ENCODE data around the gene MEIS3. TPM values are rescaled to one million over a fixed set of nuclear protein-coding genes. Genes with fewer than 3 reads are reported as not detected.

The MEIS3 gene
- total RNA-seq, 1 donor from 2014 or later, result 9.4 TPM

GRCh38 chr19:47436712-47437401 lies 17.5 kb upstream of the MEIS3 start:
- H3K27me3 ChIP-seq (ENCODE audit: control insufficient read depth in 3 of 3, insufficient read depth in 3 of 3, low read length in 3 of 3), result peaks cover 26 to 68% (median 36%) of the 10 kb centered on the region in 3 donors
- no peak overlapping the region for H3K4me3 ChIP-seq (ENCODE audit: low read length in 3 of 3)
- peaks cover 0 to 2% (median 0%) of the 10 kb centered on the region in 3 donors for H3K4me1 ChIP-seq (ENCODE audit: control insufficient read depth in 3 of 3, insufficient read depth in 3 of 3, low read length in 3 of 3)
- no peak overlapping the region for H3K9ac ChIP-seq (ENCODE audit: low read depth in 1 of 3, low read length in 3 of 3)
- no peaks in the 10 kb centered on the region for H3K36me3 ChIP-seq (ENCODE audit: control insufficient read depth in 3 of 3, insufficient read depth in 3 of 3, low read length in 3 of 3)
- H3K27ac ChIP-seq (ENCODE audit: low read depth, low read length), result no peak overlapping the region
- no peaks in the 10 kb centered on the region for H3K9me3 ChIP-seq (ENCODE audit: control insufficient read depth in 3 of 3, low read length in 3 of 3)

- Histone ChIP-seq H3K27me3 (ENCODE audit: control insufficient read depth in 3 of 3, insufficient read depth in 3 of 3, low read length in 3 of 3) (peaks cover 35 to 71% (median 42%) of the 10 kb centered on the region in 3 donors), H3K9me3 (ENCODE audit: control insufficient read depth in 3 of 3, low read length in 3 of 3) (no peaks in the 10 kb centered on the region), H3K9ac (ENCODE audit: low read depth in 1 of 3, low read length in 3 of 3) (no peak overlapping the region), H3K36me3 (ENCODE audit: control insufficient read depth in 3 of 3, insufficient read depth in 3 of 3, low read length in 3 of 3) (no peaks in the 10 kb centered on the region), H3K4me3 (ENCODE audit: low read length in 3 of 3) (no peak overlapping the region), H3K4me1 (ENCODE audit: control insufficient read depth in 3 of 3, insufficient read depth in 3 of 3, low read length in 3 of 3) (peaks cover 0 to 2% (median 0%) of the 10 kb centered on the region in 3 donors), H3K27ac (ENCODE audit: low read depth, low read length) (no peak overlapping the region)
Measured at GRCh38 chr19:47435883-47436417, 16.6 kb upstream of the MEIS3 start.

DNA sequence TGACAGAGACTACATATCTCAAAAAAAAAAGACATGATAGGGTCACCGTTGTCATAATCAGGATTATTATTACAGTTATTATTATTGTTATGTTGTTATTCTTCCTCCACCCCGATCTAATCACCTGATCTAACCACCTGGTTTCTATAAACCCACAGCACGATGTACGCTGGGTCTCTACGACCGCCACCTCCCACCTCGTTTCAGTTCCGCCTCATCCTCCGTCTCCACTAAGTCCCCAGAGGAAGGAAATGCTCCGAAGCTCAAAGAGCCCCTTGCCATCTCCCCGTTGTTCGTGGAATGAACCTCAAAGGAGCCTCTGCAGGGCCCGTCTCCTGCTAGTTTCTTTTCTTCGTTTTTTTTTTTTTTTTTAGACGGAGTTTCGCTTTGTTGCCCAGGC lies 15.9 kb upstream of the MEIS3 start:
- Histone ChIP-seq H3K9me3 (ENCODE audit: control insufficient read depth in 3 of 3, low read length in 3 of 3) (no peaks in the 10 kb centered on the region), H3K9ac (ENCODE audit: low read depth in 1 of 3, low read length in 3 of 3) (no peak overlapping the region), H3K4me3 (ENCODE audit: low read length in 3 of 3) (no peak overlapping the region), H3K4me1 (ENCODE audit: control insufficient read depth in 3 of 3, insufficient read depth in 3 of 3, low read length in 3 of 3) (peaks cover 3 to 4% (median 4%) of the 10 kb centered on the region in 3 donors), H3K27ac (ENCODE audit: low read depth, low read length) (no peak overlapping the region), H3K27me3 (ENCODE audit: control insufficient read depth in 3 of 3, insufficient read depth in 3 of 3, low read length in 3 of 3) (peaks cover 43 to 77% (median 46%) of the 10 kb centered on the region in 3 donors), H3K36me3 (ENCODE audit: control insufficient read depth in 3 of 3, insufficient read depth in 3 of 3, low read length in 3 of 3) (no peaks in the 10 kb centered on the region)

GRCh38 chr19:47434088-47434487 lies 14.8 kb upstream of the MEIS3 start:
- Histone ChIP-seq H3K4me3 (ENCODE audit: low read length in 3 of 3) (no peak overlapping the region), H3K27ac (ENCODE audit: low read depth, low read length) (no peak overlapping the region), H3K4me1 (ENCODE audit: control insufficient read depth in 3 of 3, insufficient read depth in 3 of 3, low read length in 3 of 3) (peaks cover 6 to 10% (median 10%) of the 10 kb centered on the region in 3 donors), H3K27me3 (ENCODE audit: control insufficient read depth in 3 of 3, insufficient read depth in 3 of 3, low read length in 3 of 3) (peaks cover 50 to 87% (median 56%) of the 10 kb centered on the region in 3 donors), H3K36me3 (ENCODE audit: control insufficient read depth in 3 of 3, insufficient read depth in 3 of 3, low read length in 3 of 3) (no peaks in the 10 kb centered on the region), H3K9ac (ENCODE audit: low read depth in 1 of 3, low read length in 3 of 3) (no peak overlapping the region), H3K9me3 (ENCODE audit: control insufficient read depth in 3 of 3, low read length in 3 of 3) (no peaks in the 10 kb centered on the region)

- Histone ChIP-seq H3K27me3 (ENCODE audit: control insufficient read depth in 3 of 3, insufficient read depth in 3 of 3, low read length in 3 of 3) (peaks cover 46 to 88% (median 58%) of the 10 kb centered on the region in 3 donors), H3K4me3 (ENCODE audit: low read length in 3 of 3) (no peak overlapping the region), H3K4me1 (ENCODE audit: control insufficient read depth in 3 of 3, insufficient read depth in 3 of 3, low read length in 3 of 3) (peaks cover 12 to 15% (median 13%) of the 10 kb centered on the region in 3 donors), H3K9ac (ENCODE audit: low read depth in 1 of 3, low read length in 3 of 3) (no peak overlapping the region), H3K9me3 (ENCODE audit: control insufficient read depth in 3 of 3, low read length in 3 of 3) (no peaks in the 10 kb centered on the region), H3K27ac (ENCODE audit: low read depth, low read length) (no peak overlapping the region), H3K36me3 (ENCODE audit: control insufficient read depth in 3 of 3, insufficient read depth in 3 of 3, low read length in 3 of 3) (no peaks in the 10 kb centered on the region)
Measured at GRCh38 chr19:47433121-47433520, 13.8 kb upstream of the MEIS3 start.

- Histone ChIP-seq H3K36me3 (ENCODE audit: control insufficient read depth in 3 of 3, insufficient read depth in 3 of 3, low read length in 3 of 3) (no peaks in the 10 kb centered on the region), H3K27me3 (ENCODE audit: control insufficient read depth in 3 of 3, insufficient read depth in 3 of 3, low read length in 3 of 3) (peaks cover 42 to 88% (median 61%) of the 10 kb centered on the region in 3 donors), H3K4me3 (ENCODE audit: low read length in 3 of 3) (no peak overlapping the region), H3K9ac (ENCODE audit: low read depth in 1 of 3, low read length in 3 of 3) (no peak overlapping the region), H3K27ac (ENCODE audit: low read depth, low read length) (no peak overlapping the region), H3K9me3 (ENCODE audit: control insufficient read depth in 3 of 3, low read length in 3 of 3) (no peaks in the 10 kb centered on the region), H3K4me1 (ENCODE audit: control insufficient read depth in 3 of 3, insufficient read depth in 3 of 3, low read length in 3 of 3) (peaks cover 16 to 18% (median 18%) of the 10 kb centered on the region in 3 donors)
Measured at GRCh38 chr19:47432499-47432898, 13.2 kb upstream of the MEIS3 start.

DNA sequence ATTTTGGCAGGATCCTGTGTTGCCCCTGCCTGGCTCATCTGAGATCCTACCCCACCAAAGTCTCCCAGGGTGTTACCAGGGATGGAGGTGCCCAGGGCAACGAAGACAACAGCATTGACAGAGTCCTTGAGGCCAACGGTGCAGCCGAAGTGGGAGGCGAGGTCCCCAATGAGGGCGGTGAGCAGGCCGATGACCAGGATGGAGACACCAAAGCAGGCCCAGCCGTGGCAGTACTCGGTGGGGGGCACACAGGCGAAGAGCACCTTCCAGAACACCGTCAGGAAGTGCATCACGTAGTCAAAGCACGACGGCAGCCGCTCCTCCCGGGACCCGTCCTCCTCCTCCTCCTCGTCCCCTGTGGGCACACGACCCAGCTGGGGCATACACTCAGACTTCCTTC lies 12.8 kb upstream of the MEIS3 start:
- Histone ChIP-seq H3K4me3 (ENCODE audit: low read length in 3 of 3) (no peak overlapping the region), H3K9me3 (ENCODE audit: control insufficient read depth in 3 of 3, low read length in 3 of 3) (no peaks in the 10 kb centered on the region), H3K9ac (ENCODE audit: low read depth in 1 of 3, low read length in 3 of 3) (no peak overlapping the region), H3K4me1 (ENCODE audit: control insufficient read depth in 3 of 3, insufficient read depth in 3 of 3, low read length in 3 of 3) (peaks cover 16 to 20% (median 18%) of the 10 kb centered on the region in 3 donors), H3K36me3 (ENCODE audit: control insufficient read depth in 3 of 3, insufficient read depth in 3 of 3, low read length in 3 of 3) (no peaks in the 10 kb centered on the region), H3K27ac (ENCODE audit: low read depth, low read length) (no peak overlapping the region), H3K27me3 (ENCODE audit: control insufficient read depth in 3 of 3, insufficient read depth in 3 of 3, low read length in 3 of 3) (peaks cover 38 to 89% (median 63%) of the 10 kb centered on the region in 3 donors)

- Histone ChIP-seq H3K27me3 (ENCODE audit: control insufficient read depth in 3 of 3, insufficient read depth in 3 of 3, low read length in 3 of 3) (peaks cover 45 to 95% (median 67%) of the 10 kb centered on the region in 3 donors), H3K27ac (ENCODE audit: low read depth, low read length) (no peak overlapping the region), H3K36me3 (ENCODE audit: control insufficient read depth in 3 of 3, insufficient read depth in 3 of 3, low read length in 3 of 3) (no peaks in the 10 kb centered on the region), H3K9ac (ENCODE audit: low read depth in 1 of 3, low read length in 3 of 3) (peak overlapping the region in 2 of 3 donors; percentile 16 to 23), H3K4me3 (ENCODE audit: low read length in 3 of 3) (peak overlapping the region in 2 of 3 donors; percentile 41 to 49), H3K9me3 (ENCODE audit: control insufficient read depth in 3 of 3, low read length in 3 of 3) (no peaks in the 10 kb centered on the region), H3K4me1 (ENCODE audit: control insufficient read depth in 3 of 3, insufficient read depth in 3 of 3, low read length in 3 of 3) (peaks cover 15 to 20% (median 18%) of the 10 kb centered on the region in 3 donors)
Measured at GRCh38 chr19:47430041-47430802, 10.9 kb upstream of the MEIS3 start.

- peaks cover 49 to 91% (median 73%) of the 10 kb centered on the region in 3 donors for H3K27me3 ChIP-seq (ENCODE audit: control insufficient read depth in 3 of 3, insufficient read depth in 3 of 3, low read length in 3 of 3)
- no peaks in the 10 kb centered on the region for H3K36me3 ChIP-seq (ENCODE audit: control insufficient read depth in 3 of 3, insufficient read depth in 3 of 3, low read length in 3 of 3)
- H3K4me1 ChIP-seq (ENCODE audit: control insufficient read depth in 3 of 3, insufficient read depth in 3 of 3, low read length in 3 of 3), result peaks cover 15 to 20% (median 18%) of the 10 kb centered on the region in 3 donors
- H3K27ac ChIP-seq (ENCODE audit: low read depth, low read length), result no peak overlapping the region
- H3K4me3 ChIP-seq (ENCODE audit: low read length in 3 of 3), result no peak overlapping the region
- H3K9ac ChIP-seq (ENCODE audit: low read depth in 1 of 3, low read length in 3 of 3), result no peak overlapping the region
- no peaks in the 10 kb centered on the region for H3K9me3 ChIP-seq (ENCODE audit: control insufficient read depth in 3 of 3, low read length in 3 of 3)
Measured at GRCh38 chr19:47429140-47429793, 9.9 kb upstream of the MEIS3 start.
